H1 (cell line): ENCODE data around the gene SYT10. TPM values are rescaled to one million over a fixed set of nuclear protein-coding genes. Genes with fewer than 3 reads are reported as not detected.
"Not testable (repeated sequence)": the region's sequence is repeated elsewhere in the genome, so short reads cannot be mapped to it uniquely, and the experiment has no call there.

Source experiments
- CTCF ChIA-PET: fragments of 300-600 bp; sonication (Branson Sonifier 250); formaldehyde crosslinking; loops from one replicate; lab custom pipeline; 2021; ENCODE audit not compliant: partially characterized antibody; lab: Charles Lee
- POLR2A ChIA-PET: fragments of 300-600 bp; sonication (Branson Sonifier 250); formaldehyde crosslinking; loops from one replicate; lab custom pipeline; 2021; ENCODE audit warnings: inconsistent platforms; ENCODE audit not compliant: partially characterized antibody; lab: Charles Lee
- DNase-seq, 2 experiments: peaks; one replicate each; pipeline versions ENCODE4 v3.0.0 to v3.0.0-alpha.2; 2010 to 2022; ENCODE audit warnings: low spot score in 2 of 2, low read depth in 1 of 2, mixed read lengths in 1 of 2
- FAIRE-seq: peaks from 2 replicates; lab custom pipeline; 2011; peaks lifted over from hg19 to GRCh38; lab: Jason Lieb, UNC
- H2AFZ ChIP-seq: 2 replicates; pipeline ENCODE4 v1.8.1; 2012; ENCODE audit warnings: low read length, inconsistent platforms
- H2AK5ac ChIP-seq: 2 replicates; pipeline ENCODE4 v1.6.1; 2013; ENCODE audit warnings: low read depth, low read length
- H2BK120ac ChIP-seq: replicated peaks from 2 replicates; pipeline ENCODE3; 2013; ENCODE audit warnings: low read depth, low read length, inconsistent platforms
- H2BK12ac ChIP-seq: 2 replicates; pipeline ENCODE4 v1.6.1; 2013; ENCODE audit warnings: low read depth, low read length
- H2BK15ac ChIP-seq: 2 replicates; pipeline ENCODE4 v1.6.1; 2013; ENCODE audit warnings: low read length
- H2BK20ac ChIP-seq: 2 replicates; pipeline ENCODE4 v1.6.1; 2013; ENCODE audit warnings: low read length
- H2BK5ac ChIP-seq: 2 replicates; pipeline ENCODE4 v1.6.1; 2013; ENCODE audit warnings: low read depth, low read length
- H3K14ac ChIP-seq: 2 replicates; pipeline ENCODE4 v1.6.1; 2013; ENCODE audit warnings: inconsistent platforms; ENCODE audit not compliant: insufficient read length
- H3K18ac ChIP-seq: 2 replicates; pipeline ENCODE4 v1.6.1; 2013; ENCODE audit warnings: low read length; ENCODE audit errors: extremely low read depth
- H3K23ac ChIP-seq: 2 replicates; pipeline ENCODE4 v1.6.1; 2013; ENCODE audit warnings: inconsistent platforms; ENCODE audit not compliant: insufficient read length
- H3K23me2 ChIP-seq: 2 replicates; pipeline ENCODE4 v1.6.1; 2013; ENCODE audit warnings: low read depth, low read length
- H3K27ac ChIP-seq: 2 replicates; pipeline ENCODE4 v1.6.1; 2011; ENCODE audit warnings: low read depth, low read length, inconsistent platforms
- H3K27me3 ChIP-seq, 4 experiments: replicated peaks in 1 of 4; 1 replicate in 1 of 4; 2 replicates in 3 of 4; pipeline versions ENCODE4 v1.6.1 to v1.8.1; 2011 to 2013; ENCODE audit warnings: low read length in 3 of 4, mild to moderate bottlenecking in 3 of 4, inconsistent platforms in 2 of 4, mixed read lengths in 2 of 4, moderate library complexity in 1 of 4; ENCODE audit not compliant: control insufficient read depth in 3 of 4, insufficient read depth in 3 of 4; ENCODE audit errors: extremely low read depth in 1 of 4
- H3K36me3 ChIP-seq, 4 experiments: 2 replicates each; pipeline versions ENCODE4 v1.6.1 to v1.8.1; 2011 to 2013; ENCODE audit warnings: mild to moderate bottlenecking in 4 of 4, low read length in 3 of 4, moderate library complexity in 2 of 4, control low read depth in 1 of 4, inconsistent platforms in 1 of 4; ENCODE audit not compliant: insufficient read depth in 4 of 4, control insufficient read depth in 2 of 4
- H3K4ac ChIP-seq: replicated peaks from 2 replicates; pipeline ENCODE3; 2013; ENCODE audit warnings: low read length, low read depth, mixed read lengths, inconsistent platforms; ENCODE audit not compliant: insufficient read length
- H3K4me1 ChIP-seq, 4 experiments: replicated peaks in 1 of 4; 1 replicate in 1 of 4; 2 replicates in 3 of 4; pipeline versions ENCODE4 v1.6.1 to v1.8.1; 2011 to 2013; ENCODE audit warnings: low read length in 3 of 4, inconsistent platforms in 2 of 4, mixed read lengths in 1 of 4; ENCODE audit not compliant: insufficient read depth in 4 of 4, control insufficient read depth in 3 of 4
- H3K4me2 ChIP-seq, 2 experiments: 2 replicates each; pipeline versions ENCODE4 v1.6.1 to v1.8.1; 2011 to 2013; ENCODE audit warnings: low read depth in 2 of 2, low read length in 2 of 2, control low read depth in 1 of 2, inconsistent platforms in 1 of 2, mild to moderate bottlenecking in 1 of 2; ENCODE audit not compliant: insufficient read depth in 1 of 2
- H3K4me3 ChIP-seq, 4 experiments: fragments of 200-600, 300-600 bp in 1 of 4; sonication (generic), shearing (Covaris generic), sonication (Bioruptor Twin) in 1 of 4; 2 replicates each; pipeline versions ENCODE4 v1.5.1 to v1.8.1; 2011 to 2016; ENCODE audit warnings: low read length in 4 of 4, low read depth in 3 of 4, control low read depth in 2 of 4, inconsistent platforms in 2 of 4, mild to moderate bottlenecking in 2 of 4, mixed read lengths in 1 of 4, moderate library complexity in 1 of 4; ENCODE audit not compliant: insufficient read depth in 2 of 4; ENCODE audit errors: extremely low read depth in 1 of 4
- H3K56ac ChIP-seq: replicated peaks from 2 replicates; pipeline ENCODE3; 2013; ENCODE audit warnings: low read depth, mild to moderate bottlenecking, mixed read lengths, low read length, inconsistent platforms; ENCODE audit not compliant: insufficient read length
- H3K79me1 ChIP-seq: 2 replicates; pipeline ENCODE4 v1.6.1; 2013; ENCODE audit warnings: low read depth, low read length, control low read depth
- H3K79me2 ChIP-seq, 2 experiments: 2 replicates each; pipeline versions ENCODE4 v1.6.1 to v1.8.1; 2012 to 2013; ENCODE audit warnings: low read length in 2 of 2, mild to moderate bottlenecking in 2 of 2, inconsistent platforms in 1 of 2; ENCODE audit not compliant: insufficient read depth in 2 of 2, control insufficient read depth in 1 of 2
- H3K9ac ChIP-seq, 4 experiments: replicated peaks in 1 of 4; 1 replicate in 1 of 4; 2 replicates in 3 of 4; pipeline versions ENCODE4 v1.6.1 to v1.8.1; 2011 to 2013; ENCODE audit warnings: low read depth in 3 of 4, low read length in 3 of 4, control low read depth in 2 of 4, mild to moderate bottlenecking in 2 of 4, moderate library complexity in 2 of 4, inconsistent platforms in 1 of 4; ENCODE audit errors: extremely low read depth in 1 of 4
- H3K9me3 ChIP-seq, 2 experiments: 2 replicates each; pipeline versions ENCODE4 v1.6.1 to v1.8.1; 2012 to 2013; ENCODE audit warnings: mild to moderate bottlenecking in 2 of 2, moderate library complexity in 2 of 2, control low read depth in 1 of 2, inconsistent platforms in 1 of 2, low read depth in 1 of 2, low read length in 1 of 2, mixed read lengths in 1 of 2; ENCODE audit not compliant: insufficient read depth in 2 of 2
- H4K20me1 ChIP-seq, 2 experiments: replicated peaks in 1 of 2; 2 replicates each; pipeline versions ENCODE3 to v1.8.1; 2011 to 2013; ENCODE audit warnings: inconsistent platforms in 2 of 2, low read length in 2 of 2, mild to moderate bottlenecking in 1 of 2; ENCODE audit not compliant: insufficient read depth in 2 of 2, control insufficient read depth in 1 of 2
- H4K5ac ChIP-seq: 2 replicates; pipeline ENCODE4 v1.6.1; 2013; ENCODE audit warnings: low read length, low read depth, mixed read lengths, inconsistent platforms; ENCODE audit not compliant: insufficient read length
- H4K8ac ChIP-seq: 2 replicates; pipeline ENCODE4 v1.8.0; 2013; ENCODE audit warnings: mild to moderate bottlenecking, moderate library complexity, low read length, inconsistent platforms; ENCODE audit not compliant: insufficient read depth; ENCODE audit errors: extremely low read depth
- H4K91ac ChIP-seq: replicated peaks from 2 replicates; pipeline ENCODE3; 2013; ENCODE audit warnings: low read length, mixed read lengths, inconsistent platforms; ENCODE audit not compliant: insufficient read length
- ASH2L ChIP-seq: fragments of 200-600, 300-600 bp; sonication (generic); IDR thresholded peaks from one replicate; pipeline ENCODE4 v1.7.1; 2017; ENCODE audit warnings: low read length
- RBBP5 ChIP-seq: IDR thresholded peaks from 2 replicates; pipeline ENCODE4 v1.7.1; 2012; ENCODE audit warnings: low read depth, mild to moderate bottlenecking, inconsistent platforms, low read length, moderate library complexity, borderline replicate concordance
- WGBS, 2 experiments: shearing (Covaris generic) in 1 of 2; methylation state at CpG; one replicate each; pipeline versions ENCODE4 v1.1.6 to v1.1.7; 2013 to 2015; ENCODE audit warnings: low lambda C conversion rate in 2 of 2, mixed read lengths in 2 of 2, inconsistent platforms in 1 of 2, low coverage in 1 of 2, missing lambda C conversion rate in 1 of 2; ENCODE audit not compliant: insufficient replicate concordance in 2 of 2, insufficient coverage in 1 of 2, insufficient read length in 1 of 2; ENCODE audit errors: extremely low coverage in 1 of 2, missing lambda C conversion rate in 1 of 2; 5-methylcytosine and 5-hydroxymethylcytosine counted together
- polyA plus RNA-seq, 7 experiments: library from polyadenylated mRNA; depleted of rRNA in 3 of 7; stranded (reverse) in 5 of 7; unstranded in 2 of 7; fragments of >200 nt in 5 of 7; fragments of 200-250 nt in 2 of 7; gene quantifications; 1 replicate in 5 of 7; 2 replicates in 1 of 7; 4 replicates in 1 of 7; pipeline versions ENCODE4 v1.2.1 to v1.2.3, GENCODE V29; 2011 to 2013; ENCODE audit warnings: missing spikeins in 2 of 7, mixed read lengths in 2 of 7
- total RNA-seq: library from RNA; stranded (reverse); fragmentation: NEBNext Ultra II Directional; extraction: Animal tissue kit (Norgen Biotek cat#: 25700); gene quantifications from 2 replicates; pipeline ENCODE4 v1.2.1, GENCODE V29; 2021

The SYT10 gene
- total and polyA plus RNA-seq, 2 of the 8 experiments (the other 6 are each of a cell fraction or from before 2014, with no cell fraction given) = 0.97 to 2.6 TPM

- H3K23ac ChIP-seq, H2BK15ac ChIP-seq, POLR2A ChIA-PET, H4K8ac ChIP-seq, H2BK120ac ChIP-seq, H3K4me1 ChIP-seq, H3K56ac ChIP-seq, H3K14ac ChIP-seq, H2AK5ac ChIP-seq, H3K4ac ChIP-seq, H4K5ac ChIP-seq, H3K36me3 ChIP-seq, H3K27ac ChIP-seq, H3K4me3 ChIP-seq, H3K27me3 ChIP-seq, H3K79me2 ChIP-seq, H2BK12ac ChIP-seq, FAIRE-seq, H3K23me2 ChIP-seq, H3K18ac ChIP-seq, CTCF ChIA-PET, H3K9me3 ChIP-seq, H3K79me1 ChIP-seq, H4K20me1 ChIP-seq, H2BK20ac ChIP-seq, H3K9ac ChIP-seq: not testable (repeated sequence)
- TF ChIP-seq RBBP5 (peak; percentile 67; the same call in 1 of the 2 replicates), ASH2L (peak; percentile 22)
- Histone ChIP-seq H3K4me2 (peak overlapping the region in 1 of 2 experiments; percentile 11; a peak in 1 of 4 replicates), H2BK5ac (peak overlapping the region; percentile 54; the same call in 1 of the 2 replicates), H4K91ac (peak overlapping the region; percentile 54), H2AFZ (peak overlapping the region; percentile 50)
- DNase-seq = peak in 1 of 2 experiments; percentile 57
- whole genome bisulfite sequencing, 2 experiments = 86% methylated on average over 15 of the region's 15 CpGs; no CpG with 5 or more reads in 1 of the 2 experiments
Measured at GRCh38 chr12:33331961-33332398, 107.6 kb downstream of the SYT10 start.
